GM12892 (cell line): Measurements from ENCODE around the gene TULP4.
"Not testable (repeated sequence)": the region's sequence is repeated elsewhere in the genome, so short reads cannot be mapped to it uniquely, and the experiment has no call there.

ENCODE experiments used
- POLR2A ChIP-seq: IDR thresholded peaks from 2 replicates; pipeline ENCODE4 v1.6.1; 2011; ENCODE audit warnings: low read depth, low read length, control low read depth
- POLR2AphosphoS5 ChIP-seq: IDR thresholded peaks from 2 replicates; pipeline ENCODE4 v1.6.1; 2011; ENCODE audit warnings: low read depth, low read length, control low read depth

DNA sequence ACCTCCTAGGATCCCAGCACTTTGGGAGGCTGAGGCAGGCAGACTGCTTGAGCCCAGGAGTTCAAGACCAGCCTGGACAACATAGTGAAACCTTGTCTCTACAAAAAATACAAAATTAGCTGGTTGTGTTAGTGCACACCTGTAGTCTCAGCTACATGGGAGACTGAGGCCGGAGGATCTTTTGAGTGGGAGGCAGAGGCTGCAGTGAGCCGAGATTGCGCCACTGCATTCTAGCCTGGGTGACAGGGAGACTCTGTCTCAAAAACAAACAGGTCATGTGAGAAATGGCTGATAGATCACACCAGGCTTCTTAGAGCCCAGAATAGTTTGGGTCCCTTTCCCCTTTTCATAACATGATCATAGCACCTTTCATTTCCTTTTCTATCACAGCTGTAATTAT is 244.8 kb downstream of the TULP4 start:
- not testable (repeated sequence) for TF ChIP-seq POLR2AphosphoS5, POLR2A
